ENCODE measurements around the gene GAGE10. TPM values are rescaled to one million over a fixed set of nuclear protein-coding genes. Genes with fewer than 3 reads are reported as not detected.
A peak's percentile ranks its signal among the peaks of the same experiment; 100 is the strongest.

GAGE10 gene
- polyA plus RNA-seq, 2 of the 4 experiments (the other 2 are of a cell fraction): not detected

DNA sequence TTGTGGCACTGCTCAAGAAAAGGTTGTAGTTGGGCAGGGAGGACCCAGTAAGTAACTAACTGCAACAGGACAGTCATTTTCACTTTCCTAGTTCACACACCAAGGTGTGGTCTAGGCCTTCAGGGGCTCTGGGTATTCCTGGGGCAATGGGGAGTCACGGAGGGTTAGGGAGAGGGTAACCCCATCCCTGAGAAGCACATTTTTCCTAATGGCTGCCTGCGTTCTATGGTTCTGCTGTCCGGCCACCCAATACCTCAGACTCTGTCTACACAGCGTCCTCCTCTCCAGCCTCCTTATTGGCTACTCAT, 34.8 kb upstream of the GAGE10 start:
- DNase-seq (ENCODE audit: low read depth in 1 of 2, low spot score in 1 of 2): no peak
- no peak for FAIRE-seq
- ChIA-PET CTCF (interaction anchor here (1.2 kb wide), 1 partner anchor 13 kb away, joined by 3 read pairs; no protein-coding TSS in a partner anchor), POLR2A (interaction anchor here (0.7 to 1.7 kb wide), 10 partner anchors 10 to 467 kb away, joined by 3 to 16 read pairs (median 4); partner anchors contain the start of genes CCDC22, HDAC6 and TFE3)
- no peaks in the 10 kb centered on the region for H3K9me3 ChIP-seq
- TF ChIP-seq MYC (IDR thresholded peaks at IDR 0.05; ENCODE audit: borderline replicate concordance, low read length): no peak
- TF ChIP-seq TP53 (CRISPR knock-in tag; IDR thresholded peaks at IDR 0.05): no peak
- TF ChIP-seq HOXA7 (CRISPR knock-in tag; IDR thresholded peaks at IDR 0.05): no peak
- TF ChIP-seq REST (IDR thresholded peaks at IDR 0.05): no peak
- no peak for TF ChIP-seq EP300 (IDR thresholded peaks at IDR 0.05)
- no peak for TF ChIP-seq RNF2 (IDR thresholded peaks at IDR 0.05; ENCODE audit: borderline replicate concordance, low read depth)
- peak overlapping the region; percentile 91 for H3K4me3 ChIP-seq
- no peak for ATAC-seq
- WGBS (ENCODE audit: missing lambda C conversion rate): 3% methylated on average over 4 of the region's 4 CpGs
- H3K4me1 ChIP-seq: peaks cover 27% of the 10 kb centered on the region; the same call in 2 of the 3 replicates
- peak overlapping the region; percentile 78 to 99 for H3K27ac ChIP-seq
- H3K4me2 ChIP-seq: peak overlapping the region; percentile 91

DNA sequence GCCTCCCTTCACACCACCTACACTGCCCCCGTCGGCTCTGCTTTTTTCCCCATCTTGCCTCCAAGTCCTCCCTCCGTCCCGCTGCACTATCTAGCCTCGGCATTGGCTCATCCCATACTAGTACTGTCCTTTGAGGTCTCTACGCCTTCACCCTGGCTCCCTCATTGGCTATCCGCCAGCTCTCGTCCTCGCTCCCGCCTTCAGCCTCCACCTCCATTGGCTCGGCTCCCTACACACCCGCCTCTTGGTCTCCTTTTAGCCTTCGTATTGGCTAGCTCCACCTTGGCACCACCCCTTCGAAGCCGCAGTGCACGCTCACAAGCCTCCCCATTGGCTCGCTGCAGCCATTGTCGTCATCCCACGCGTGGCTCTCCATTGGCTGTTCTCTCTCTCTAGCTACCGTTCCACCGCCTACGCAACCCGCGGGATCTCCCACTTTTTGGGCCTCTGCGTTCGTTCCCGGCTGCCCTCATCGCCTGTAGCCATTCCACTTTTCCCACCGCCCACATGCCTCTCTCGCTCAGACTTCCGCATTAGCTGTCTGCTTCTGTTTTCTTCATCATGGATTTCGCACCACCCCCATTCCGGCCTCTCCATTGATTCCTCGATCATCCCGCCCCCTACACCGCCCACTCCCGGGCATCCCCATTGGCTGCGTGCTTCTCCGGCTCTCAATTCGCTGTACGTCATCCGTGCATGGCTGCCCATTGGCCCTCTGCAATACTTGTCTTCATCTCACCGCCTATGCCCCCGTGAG, 34.3 kb upstream of the GAGE10 start:
- FAIRE-seq (peak; percentile 97), DNase-seq (ENCODE audit: low read depth in 1 of 2, low spot score in 1 of 2) (peak; percentile 95 to 99), ATAC-seq (peak; percentile 95 to 96)
- H3K9me3 ChIP-seq: no peaks in the 10 kb centered on the region
- under 1% methylated on average over 35 of the region's 45 CpGs for WGBS (ENCODE audit: missing lambda C conversion rate)
- ChIA-PET POLR2A (interaction anchor here (0.7 to 1.7 kb wide), 9 partner anchors 14 to 468 kb away, joined by 3 to 16 read pairs (median 4); partner anchors contain the start of genes CCDC22, HDAC6 and TFE3), CTCF (interaction anchor here (0.6 to 1.2 kb wide), 2 partner anchors 12 to 47 kb away, joined by 3 read pairs; no protein-coding TSS in a partner anchor)
- H3K4me1 ChIP-seq: peaks cover 29% of the 10 kb centered on the region; the same call in 2 of the 3 replicates
- H3K4me3 ChIP-seq: peak overlapping the region; percentile 91
- peak overlapping the region; percentile 91 for H3K4me2 ChIP-seq
- TF ChIP-seq RFX5 (IDR thresholded peaks at IDR 0.05) (peak; percentile 85), JUN (IDR thresholded peaks at IDR 0.05) (0 out of 5 replicates have a peak, but pooled peaks of 1 of the 2 experiments have one; percentile 32), KDM5A (IDR thresholded peaks at IDR 0.05) (no peak), MAFK (IDR thresholded peaks at IDR 0.05; ENCODE audit: partially characterized antibody) (no peak), POLR2A (IDR thresholded peaks at IDR 0.05; ENCODE audit: low read length) (peak; percentile 89)
- TF ChIP-seq, protein P1, sequence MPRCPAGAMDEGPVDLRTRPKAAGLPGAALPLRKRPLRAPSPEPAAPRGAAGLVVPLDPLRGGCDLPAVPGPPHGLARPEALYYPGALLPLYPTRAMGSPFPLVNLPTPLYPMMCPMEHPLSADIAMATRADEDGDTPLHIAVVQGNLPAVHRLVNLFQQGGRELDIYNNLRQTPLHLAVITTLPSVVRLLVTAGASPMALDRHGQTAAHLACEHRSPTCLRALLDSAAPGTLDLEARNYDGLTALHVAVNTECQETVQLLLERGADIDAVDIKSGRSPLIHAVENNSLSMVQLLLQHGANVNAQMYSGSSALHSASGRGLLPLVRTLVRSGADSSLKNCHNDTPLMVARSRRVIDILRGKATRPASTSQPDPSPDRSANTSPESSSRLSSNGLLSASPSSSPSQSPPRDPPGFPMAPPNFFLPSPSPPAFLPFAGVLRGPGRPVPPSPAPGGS (IDR thresholded peaks at IDR 0.05): 0 out of 3 replicates have a peak, but pooled peaks have one; percentile 62
- peak overlapping the region; percentile 99 for H3K27ac ChIP-seq

DNA sequence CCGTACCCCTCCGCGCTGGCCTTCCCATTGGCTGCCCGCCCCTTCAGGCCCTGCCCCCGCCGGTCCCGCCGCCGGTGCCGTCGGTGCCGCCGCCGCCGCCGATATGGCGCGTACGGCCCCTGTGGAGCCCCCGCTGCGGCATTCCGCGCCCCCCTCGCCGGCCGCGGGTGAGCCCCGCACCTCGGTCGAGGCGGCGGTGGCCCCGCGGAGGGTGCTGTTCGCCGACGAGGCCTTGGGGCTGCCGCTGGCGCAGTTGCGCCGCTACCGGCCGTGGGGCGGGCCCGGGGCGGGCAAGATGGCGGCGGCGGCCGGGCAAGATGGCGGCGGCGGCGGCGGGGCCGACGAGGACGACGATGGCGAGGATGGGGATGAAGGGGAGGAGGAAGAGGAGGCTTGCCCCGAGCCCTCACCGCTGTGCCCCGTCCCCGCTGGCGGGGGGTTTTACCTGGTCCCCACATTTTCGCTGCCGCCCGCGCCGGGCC, 33.6 kb upstream of the GAGE10 start, which contains the start of gene PPP1R3F:
TSS of gene PPP1R3F (plus strand) at position 27 of the 482 bp plus-strand sequence. CDS start at position 104, 77 bp downstream.
- CTCF ChIA-PET: no interaction called here
- WGBS (ENCODE audit: missing lambda C conversion rate): no CpG with 5 or more reads among the region's 70 CpGs
- peak within 1 kb of the TSS; percentile 99 for H3K27ac ChIP-seq
- H3K4me3 ChIP-seq: peak within 1 kb of the TSS; percentile 91
- H3K9me3 ChIP-seq: no peaks in the 10 kb centered on the region
- peaks cover 29% of the 10 kb centered on the region; the same call in 2 of the 3 replicates for H3K4me1 ChIP-seq
- H3K4me2 ChIP-seq: peak within 1 kb of the TSS; percentile 97
- DNase-seq (ENCODE audit: low read depth in 1 of 2, low spot score in 1 of 2): no peak
- TF ChIP-seq HOXA7 (CRISPR knock-in tag; IDR thresholded peaks at IDR 0.05) (no peak), GATA3 (IDR thresholded peaks at IDR 0.05; ENCODE audit: borderline replicate concordance) (no peak), JUN (IDR thresholded peaks at IDR 0.05) (peak; percentile 42 to 81; a peak in 2 of 5 replicates), POLR2A (IDR thresholded peaks at IDR 0.05; ENCODE audit: low read length) (peak; percentile 48), RFX5 (IDR thresholded peaks at IDR 0.05) (no peak), HOXB5 (CRISPR knock-in tag; IDR thresholded peaks at IDR 0.05) (0 out of 2 replicates have a peak, but pooled peaks have one; percentile 24), PHF8 (IDR thresholded peaks at IDR 0.05; ENCODE audit: borderline replicate concordance, low read depth) (peak; percentile 44; the same call in 1 of the 2 replicates), BHLHE40 (IDR thresholded peaks at IDR 0.05; ENCODE audit: low read depth, low read length) (no peak)
- TF ChIP-seq, protein P1 (IDR thresholded peaks at IDR 0.05): 0 out of 3 replicates have a peak, but pooled peaks have one; percentile 35
- TF ChIP-seq, protein P2, sequence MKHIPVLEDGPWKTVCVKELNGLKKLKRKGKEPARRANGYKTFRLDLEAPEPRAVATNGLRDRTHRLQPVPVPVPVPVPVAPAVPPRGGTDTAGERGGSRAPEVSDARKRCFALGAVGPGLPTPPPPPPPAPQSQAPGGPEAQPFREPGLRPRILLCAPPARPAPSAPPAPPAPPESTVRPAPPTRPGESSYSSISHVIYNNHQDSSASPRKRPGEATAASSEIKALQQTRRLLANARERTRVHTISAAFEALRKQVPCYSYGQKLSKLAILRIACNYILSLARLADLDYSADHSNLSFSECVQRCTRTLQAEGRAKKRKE (CRISPR knock-in tag; IDR thresholded peaks at IDR 0.05; ENCODE audit: low read depth): no peak
- POLR2A ChIA-PET: interaction anchor here (1.0 to 1.7 kb wide), 4 partner anchors 79 to 468 kb away, joined by 4 to 16 read pairs (median 4); partner anchors contain the start of gene HDAC6
- ATAC-seq: peak; percentile 0 to 35; a peak in 4 of 6 replicates
- no peak for FAIRE-seq
